Measurements from ENCODE around the gene ZBTB45. TPM values are rescaled to one million over a fixed set of nuclear protein-coding genes. Genes with fewer than 3 reads are reported as not detected.
A peak's percentile ranks its signal among the peaks of the same experiment; 100 is the strongest.

Gene ZBTB45
- total RNA-seq, 1 experiment from 2014 or later = 14.8 TPM

GRCh38 chr19:58538257-58539168 is 18.9 kb upstream of the ZBTB45 start:
- peak; percentile 89 to 94 for DNase-seq
- peak overlapping the region; percentile 45 for H3K4me3 ChIP-seq (ENCODE audit: low read depth, low read length)
- intact Hi-C loops (cut with micrococcal nuclease; ENCODE audit: unreplicated experiment) = loop anchor here (1.0 kb wide), 1 partner anchor 19 kb away; the partner anchor contains the start of gene ZBTB45

DNA sequence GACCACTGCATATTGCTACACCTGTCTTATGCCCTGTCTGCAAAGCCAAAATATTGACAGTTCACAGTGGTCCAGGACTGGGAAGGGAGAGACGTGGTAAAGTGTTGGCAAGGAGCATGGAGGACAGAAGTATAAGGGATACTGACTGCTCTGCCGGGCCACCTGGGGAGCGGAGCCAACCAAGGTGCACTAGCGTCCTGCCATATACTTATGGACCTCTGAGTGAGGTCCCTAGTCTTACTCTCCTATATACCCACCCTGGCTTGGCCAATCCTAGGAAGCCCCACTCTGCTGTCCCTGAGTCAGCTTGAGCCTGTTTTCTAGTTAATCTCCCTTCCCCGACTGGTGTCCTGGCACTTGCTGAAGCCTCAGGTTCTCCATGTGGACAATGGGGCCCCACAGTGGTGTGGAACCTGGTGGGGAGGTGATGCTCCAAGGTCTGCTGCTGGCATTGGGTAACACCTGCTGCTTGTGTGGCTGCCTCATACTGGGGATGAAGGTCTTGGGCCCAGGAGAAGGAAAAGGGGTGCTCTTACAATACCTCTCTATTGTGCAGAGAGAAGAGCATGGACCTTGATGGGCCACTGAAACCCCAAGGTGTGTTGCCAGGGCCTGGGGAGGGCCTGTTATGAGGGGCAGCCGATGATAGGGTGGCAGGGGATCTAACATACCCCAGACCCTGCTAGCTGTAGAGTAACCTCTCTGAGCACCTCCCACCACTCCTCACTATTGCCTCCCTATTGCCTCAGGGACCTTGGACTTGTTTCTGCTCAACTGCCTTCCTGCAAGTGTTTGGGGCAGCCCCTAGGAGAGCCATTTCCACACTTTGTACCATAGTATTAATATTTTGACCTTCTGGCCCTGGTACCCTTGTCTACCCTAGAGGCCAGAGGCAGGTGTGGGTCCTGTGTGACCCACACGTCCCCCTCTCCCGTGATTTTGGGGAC is 17.5 kb upstream of the ZBTB45 start:
- no peaks in the 10 kb centered on the region for H3K9me3 Mint-ChIP-seq (ENCODE audit: unreplicated experiment)
- H3K9me3 ChIP-seq = no peaks in the 10 kb centered on the region
- 0 out of 2 replicates have a peak, but pooled peaks cover 5% of the 10 kb centered on the region for H3K4me1 ChIP-seq
- POLR2A ChIA-PET = interaction anchor here (1.0 kb wide), 1 partner anchor 17 kb away, joined by 5 read pairs; the partner anchor contains the start of gene ZBTB45
- no peaks in the 10 kb centered on the region for H3K36me3 ChIP-seq (ENCODE audit: control insufficient read depth, insufficient read depth, low read length)
- H3K36me3 Mint-ChIP-seq (ENCODE audit: insufficient read depth, unreplicated experiment) = peaks cover 13% of the 10 kb centered on the region
- H3K27me3 ChIP-seq (replicated peaks; ENCODE audit: control insufficient read depth, insufficient read depth, low read length) = no peaks in the 10 kb centered on the region
- H3K27ac Mint-ChIP-seq (ENCODE audit: unreplicated experiment) = peak overlapping the region; percentile 92
- TF ChIP-seq, protein P1, sequence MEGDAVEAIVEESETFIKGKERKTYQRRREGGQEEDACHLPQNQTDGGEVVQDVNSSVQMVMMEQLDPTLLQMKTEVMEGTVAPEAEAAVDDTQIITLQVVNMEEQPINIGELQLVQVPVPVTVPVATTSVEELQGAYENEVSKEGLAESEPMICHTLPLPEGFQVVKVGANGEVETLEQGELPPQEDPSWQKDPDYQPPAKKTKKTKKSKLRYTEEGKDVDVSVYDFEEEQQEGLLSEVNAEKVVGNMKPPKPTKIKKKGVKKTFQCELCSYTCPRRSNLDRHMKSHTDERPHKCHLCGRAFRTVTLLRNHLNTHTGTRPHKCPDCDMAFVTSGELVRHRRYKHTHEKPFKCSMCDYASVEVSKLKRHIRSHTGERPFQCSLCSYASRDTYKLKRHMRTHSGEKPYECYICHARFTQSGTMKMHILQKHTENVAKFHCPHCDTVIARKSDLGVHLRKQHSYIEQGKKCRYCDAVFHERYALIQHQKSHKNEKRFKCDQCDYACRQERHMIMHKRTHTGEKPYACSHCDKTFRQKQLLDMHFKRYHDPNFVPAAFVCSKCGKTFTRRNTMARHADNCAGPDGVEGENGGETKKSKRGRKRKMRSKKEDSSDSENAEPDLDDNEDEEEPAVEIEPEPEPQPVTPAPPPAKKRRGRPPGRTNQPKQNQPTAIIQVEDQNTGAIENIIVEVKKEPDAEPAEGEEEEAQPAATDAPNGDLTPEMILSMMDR (IDR thresholded peaks at IDR 0.05; ENCODE audit: insufficient read depth in 1 of 2, low read depth in 1 of 2, low read length in 1 of 2, severe bottlenecking in 1 of 2, unreplicated experiment in 1 of 2) = no peak
- no peak overlapping the region for H3K4me3 ChIP-seq (ENCODE audit: low read depth, low read length)
- DNase-seq = no peak
- CTCF ChIA-PET = interaction anchor here (1.0 kb wide), 1 partner anchor 18 kb away, joined by 6 read pairs; the partner anchor contains the start of gene ZBTB45
- intact Hi-C loops (cut with micrococcal nuclease; ENCODE audit: unreplicated experiment) = no loop called here
- H3K4me1 Mint-ChIP-seq (ENCODE audit: low read depth, unreplicated experiment) = peaks cover 7% of the 10 kb centered on the region
- peaks cover 1% of the 10 kb centered on the region for H3K27me3 Mint-ChIP-seq (ENCODE audit: insufficient read depth, unreplicated experiment)
- peak overlapping the region; percentile 87 for H3K4me3 Mint-ChIP-seq (ENCODE audit: unreplicated experiment)
- BruUV-seq (replicated peaks) = no TSS peak

More at GRCh38 chr19:58538257-58539168, 18.9 kb upstream of the ZBTB45 start:
- Histone ChIP-seq H3K36me3 (ENCODE audit: control insufficient read depth, insufficient read depth, low read length) (no peaks in the 10 kb centered on the region), H3K9me3 (no peaks in the 10 kb centered on the region), H3K27me3 (replicated peaks; ENCODE audit: control insufficient read depth, insufficient read depth, low read length) (no peaks in the 10 kb centered on the region), H3K4me1 (0 out of 2 replicates have a peak, but pooled peaks cover 5% of the 10 kb centered on the region)
- peak overlapping the region; percentile 92 for H3K27ac Mint-ChIP-seq (ENCODE audit: unreplicated experiment)
- POLR2A ChIA-PET = interaction anchor here (1.0 kb wide), 1 partner anchor 19 kb away, joined by 5 read pairs; the partner anchor contains the start of gene ZBTB45
- peaks cover 7% of the 10 kb centered on the region for H3K4me1 Mint-ChIP-seq (ENCODE audit: low read depth, unreplicated experiment)
- peaks cover 6% of the 10 kb centered on the region for H3K27me3 Mint-ChIP-seq (ENCODE audit: insufficient read depth, unreplicated experiment)
- H3K36me3 Mint-ChIP-seq (ENCODE audit: insufficient read depth, unreplicated experiment) = peaks cover 13% of the 10 kb centered on the region
- peak overlapping the region; percentile 87 for H3K4me3 Mint-ChIP-seq (ENCODE audit: unreplicated experiment)
- CTCF ChIA-PET = interaction anchor here (1.0 kb wide), 1 partner anchor 19 kb away, joined by 6 read pairs; the partner anchor contains the start of gene ZBTB45
- TSS peak; percentile 49 for BruUV-seq (replicated peaks)
- TF ChIP-seq, protein P1 (IDR thresholded peaks at IDR 0.05; ENCODE audit: insufficient read depth in 1 of 2, low read depth in 1 of 2, low read length in 1 of 2, severe bottlenecking in 1 of 2, unreplicated experiment in 1 of 2) = no peak
- H3K9me3 Mint-ChIP-seq (ENCODE audit: unreplicated experiment) = no peaks in the 10 kb centered on the region

DNA sequence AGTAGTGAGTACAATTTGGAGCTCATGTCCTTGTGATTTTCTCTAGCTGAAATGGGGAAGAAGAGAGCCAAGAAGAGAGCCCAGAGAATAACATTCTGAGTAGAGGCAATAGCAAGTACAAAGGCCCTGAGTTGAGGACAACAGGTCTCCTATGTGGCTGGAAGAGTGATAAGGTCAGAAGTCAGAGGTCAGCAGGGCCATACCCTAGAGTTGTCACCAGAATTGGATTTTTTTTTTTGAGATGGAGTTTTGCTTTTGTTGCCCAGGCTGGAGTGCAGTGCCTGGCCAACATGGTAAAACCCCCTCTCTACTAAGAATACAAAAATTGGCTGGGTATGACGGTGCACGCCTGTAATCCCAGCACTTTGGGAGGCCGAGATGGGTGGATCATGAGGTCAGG is 16.2 kb upstream of the ZBTB45 start:
- TF ChIP-seq, protein P1 (IDR thresholded peaks at IDR 0.05; ENCODE audit: insufficient read depth in 1 of 2, low read depth in 1 of 2, low read length in 1 of 2, severe bottlenecking in 1 of 2, unreplicated experiment in 1 of 2) = no peak
- ChIA-PET CTCF (no interaction called here), POLR2A (no interaction called here)
- intact Hi-C loops (cut with micrococcal nuclease; ENCODE audit: unreplicated experiment) = no loop called here
- no peak overlapping the region for H3K27ac Mint-ChIP-seq (ENCODE audit: unreplicated experiment)
- Histone ChIP-seq H3K27me3 (replicated peaks; ENCODE audit: control insufficient read depth, insufficient read depth, low read length) (no peaks in the 10 kb centered on the region), H3K9me3 (no peaks in the 10 kb centered on the region), H3K4me3 (ENCODE audit: low read depth, low read length) (no peak overlapping the region), H3K4me1 (0 out of 2 replicates have a peak, but pooled peaks cover 5% of the 10 kb centered on the region), H3K36me3 (ENCODE audit: control insufficient read depth, insufficient read depth, low read length) (no peaks in the 10 kb centered on the region)
- BruUV-seq (replicated peaks) = no TSS peak
- peaks cover 3% of the 10 kb centered on the region for H3K27me3 Mint-ChIP-seq (ENCODE audit: insufficient read depth, unreplicated experiment)
- H3K4me3 Mint-ChIP-seq (ENCODE audit: unreplicated experiment) = no peak overlapping the region
- H3K9me3 Mint-ChIP-seq (ENCODE audit: unreplicated experiment) = no peaks in the 10 kb centered on the region
- DNase-seq = no peak
- H3K36me3 Mint-ChIP-seq (ENCODE audit: insufficient read depth, unreplicated experiment) = peaks cover 13% of the 10 kb centered on the region
- peaks cover 7% of the 10 kb centered on the region for H3K4me1 Mint-ChIP-seq (ENCODE audit: low read depth, unreplicated experiment)
